Peyer's patch (tissue), 4 donors: Measurements from ENCODE around the gene UFC1. TPM values are rescaled to one million over a fixed set of nuclear protein-coding genes. Genes with fewer than 3 reads are reported as not detected.

Experiments used
- DNase-seq, 3 donors: peaks; one replicate each; pipeline ENCODE4 v3.0.0-alpha.2; 2017 to 2019
- H3K27ac ChIP-seq, 4 donors: fragments of 200-600 bp; sonication (generic); one replicate each; pipeline ENCODE4 v1.5.1; 2016 to 2019
- H3K27me3 ChIP-seq, 2 donors: fragments of 200-600 bp; sonication (generic); one replicate each; pipeline ENCODE4 v1.5.1; 2019
- H3K36me3 ChIP-seq, 3 donors: fragments of 200-600 bp; sonication (generic); one replicate each; pipeline ENCODE4 v1.5.1; 2016 to 2019
- H3K4me1 ChIP-seq, 4 donors: fragments of 200-600 bp; sonication (generic); one replicate each; pipeline ENCODE4 v1.5.1; 2016 to 2019
- H3K4me3 ChIP-seq, 4 donors: fragments of 200-600 bp; sonication (generic); 1 replicate in 3 of 4; 2 replicates in 1 of 4; pipeline ENCODE4 v1.5.1; 2016 to 2019; ENCODE audit warnings: mild to moderate bottlenecking in 1 of 4
- H3K9me3 ChIP-seq, 4 donors: fragments of 200-600 bp; sonication (generic); one replicate each; pipeline ENCODE4 v1.5.1; 2016 to 2019; ENCODE audit warnings: mild to moderate bottlenecking in 1 of 4
- POLR2A ChIP-seq, 2 donors: fragments of 450-650 bp; IDR thresholded peaks; one replicate each; pipeline ENCODE4 v1.5.1; 2017; ENCODE audit warnings: antibody characterized with exemption in 2 of 2, mild to moderate bottlenecking in 2 of 2, moderate library complexity in 2 of 2
- total RNA-seq, 4 donors: library from RNA; depleted of rRNA; stranded (reverse); fragments of >200 nt; gene quantifications; one replicate each; pipeline ENCODE4 v1.1.0, GENCODE V29; 2016
- TF ChIP-seq, protein P1 (sequence below), 6 experiments: fragments of 450-650 bp in 4 of 6; fragments of 200-600 bp in 2 of 6; sonication (generic) in 1 of 6; IDR thresholded peaks; one replicate each; pipeline ENCODE4 v1.5.1; 2017 to 2019; ENCODE audit warnings: antibody characterized with exemption in 6 of 6, mild to moderate bottlenecking in 3 of 6, moderate library complexity in 1 of 6

UFC1 gene
- total RNA-seq, 4 donors from 2014 or later = 36.9 to 82.5 (median 61.7) TPM

GRCh38 chr1:161166669-161167548 lies 13.1 kb downstream of the UFC1 start:
- H3K27ac ChIP-seq = peak overlapping the region; percentile 70 to 89 (median 85)
- no peaks in the 10 kb centered on the region for H3K27me3 ChIP-seq
- no peak for DNase-seq
- H3K4me3 ChIP-seq = peak overlapping the region; percentile 66 to 84 (median 74)
- no peak for TF ChIP-seq POLR2A (IDR thresholded peaks at IDR 0.05)
- TF ChIP-seq, protein P1, sequence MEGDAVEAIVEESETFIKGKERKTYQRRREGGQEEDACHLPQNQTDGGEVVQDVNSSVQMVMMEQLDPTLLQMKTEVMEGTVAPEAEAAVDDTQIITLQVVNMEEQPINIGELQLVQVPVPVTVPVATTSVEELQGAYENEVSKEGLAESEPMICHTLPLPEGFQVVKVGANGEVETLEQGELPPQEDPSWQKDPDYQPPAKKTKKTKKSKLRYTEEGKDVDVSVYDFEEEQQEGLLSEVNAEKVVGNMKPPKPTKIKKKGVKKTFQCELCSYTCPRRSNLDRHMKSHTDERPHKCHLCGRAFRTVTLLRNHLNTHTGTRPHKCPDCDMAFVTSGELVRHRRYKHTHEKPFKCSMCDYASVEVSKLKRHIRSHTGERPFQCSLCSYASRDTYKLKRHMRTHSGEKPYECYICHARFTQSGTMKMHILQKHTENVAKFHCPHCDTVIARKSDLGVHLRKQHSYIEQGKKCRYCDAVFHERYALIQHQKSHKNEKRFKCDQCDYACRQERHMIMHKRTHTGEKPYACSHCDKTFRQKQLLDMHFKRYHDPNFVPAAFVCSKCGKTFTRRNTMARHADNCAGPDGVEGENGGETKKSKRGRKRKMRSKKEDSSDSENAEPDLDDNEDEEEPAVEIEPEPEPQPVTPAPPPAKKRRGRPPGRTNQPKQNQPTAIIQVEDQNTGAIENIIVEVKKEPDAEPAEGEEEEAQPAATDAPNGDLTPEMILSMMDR (IDR thresholded peaks at IDR 0.05) = no peak
- peaks cover 0 to 30% (median 5%) of the 10 kb centered on the region in 4 donors for H3K4me1 ChIP-seq
- H3K36me3 ChIP-seq = peaks cover 0 to 53% (median 0%) of the 10 kb centered on the region in 3 donors
- no peaks in the 10 kb centered on the region for H3K9me3 ChIP-seq

DNA sequence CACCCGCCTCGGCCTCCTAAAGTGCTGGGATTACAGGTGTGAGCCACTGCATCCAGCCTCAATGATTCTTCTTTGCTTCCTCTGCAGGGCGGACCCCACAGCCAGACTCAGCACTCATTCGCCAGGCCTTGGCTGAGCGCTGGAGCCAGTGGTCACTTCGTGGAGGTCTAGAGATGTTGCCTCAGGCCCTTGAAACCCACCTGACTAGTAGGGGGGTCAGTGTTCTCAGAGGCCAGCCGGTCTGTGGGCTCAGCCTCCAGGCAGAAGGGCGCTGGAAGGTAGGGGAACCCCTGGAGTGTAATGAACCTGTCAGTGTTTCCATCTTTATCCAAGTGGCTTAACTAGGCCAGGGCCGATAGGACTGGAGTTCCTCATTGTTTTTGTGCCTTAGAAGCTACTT lies 15.1 kb downstream of the UFC1 start:
- Histone ChIP-seq H3K9me3 (no peaks in the 10 kb centered on the region), H3K4me3 (no peak overlapping the region), H3K36me3 (peaks cover 0 to 53% (median 0%) of the 10 kb centered on the region in 3 donors), H3K27ac (no peak overlapping the region), H3K27me3 (no peaks in the 10 kb centered on the region), H3K4me1 (peaks cover 0 to 32% (median 5%) of the 10 kb centered on the region in 4 donors)
- no peak for TF ChIP-seq POLR2A (IDR thresholded peaks at IDR 0.05)
- TF ChIP-seq, protein P1 (IDR thresholded peaks at IDR 0.05) = no peak
- no peak for DNase-seq

GRCh38 chr1:161171191-161171590 lies 17.4 kb downstream of the UFC1 start:
- peaks cover 1 to 31% (median 4%) of the 10 kb centered on the region in 4 donors for H3K4me1 ChIP-seq
- no peak overlapping the region for H3K4me3 ChIP-seq
- H3K36me3 ChIP-seq = peaks cover 0 to 59% (median 0%) of the 10 kb centered on the region in 3 donors
- no peak overlapping the region for H3K27ac ChIP-seq
- DNase-seq = no peak
- no peaks in the 10 kb centered on the region for H3K27me3 ChIP-seq
- H3K9me3 ChIP-seq = no peaks in the 10 kb centered on the region
- TF ChIP-seq POLR2A (IDR thresholded peaks at IDR 0.05) = no peak
- TF ChIP-seq, protein P1 (IDR thresholded peaks at IDR 0.05) = no peak

- Histone ChIP-seq H3K27me3 (no peaks in the 10 kb centered on the region), H3K9me3 (no peaks in the 10 kb centered on the region), H3K4me1 (peaks cover 3 to 35% (median 8%) of the 10 kb centered on the region in 4 donors), H3K4me3 (no peak overlapping the region), H3K27ac (no peak overlapping the region), H3K36me3 (peaks cover 0 to 59% (median 0%) of the 10 kb centered on the region in 3 donors)
- no peak for TF ChIP-seq POLR2A (IDR thresholded peaks at IDR 0.05)
- TF ChIP-seq, protein P1 (IDR thresholded peaks at IDR 0.05) = no peak
- no peak for DNase-seq
Measured at GRCh38 chr1:161171696-161172095, 17.9 kb downstream of the UFC1 start.

GRCh38 chr1:161172349-161172748 lies 18.6 kb downstream of the UFC1 start:
- peaks cover 3 to 29% (median 8%) of the 10 kb centered on the region in 4 donors for H3K4me1 ChIP-seq
- H3K27me3 ChIP-seq = no peaks in the 10 kb centered on the region
- TF ChIP-seq, protein P1 (IDR thresholded peaks at IDR 0.05) = no peak
- TF ChIP-seq POLR2A (IDR thresholded peaks at IDR 0.05) = no peak
- no peak overlapping the region for H3K4me3 ChIP-seq
- no peak for DNase-seq
- peak overlapping the region in 1 of 4 donors; percentile 47 for H3K27ac ChIP-seq
- no peaks in the 10 kb centered on the region for H3K9me3 ChIP-seq
- peaks cover 0 to 59% (median 0%) of the 10 kb centered on the region in 3 donors for H3K36me3 ChIP-seq
